Adrenal gland (tissue), 5 donors: Measurements from ENCODE around the gene SPPL2C.

Experiments used
- POLR2A ChIP-seq, 2 donors: fragments of 450-650 bp; IDR thresholded peaks; one replicate each; pipeline ENCODE4 v1.6.1; 2017; ENCODE audit warnings: antibody characterized with exemption in 2 of 2, mild to moderate bottlenecking in 2 of 2, moderate library complexity in 1 of 2
- TF ChIP-seq, protein P1 (sequence below), 6 experiments: fragments of 450-650 bp in 4 of 6; fragments of 200-600 bp in 2 of 6; sonication (generic) in 1 of 6; IDR thresholded peaks; 1 replicate in 5 of 6; 2 replicates in 1 of 6; pipeline versions ENCODE4 v1.5.1 to v1.8.0; 2016 to 2021; ENCODE audit warnings: antibody characterized with exemption in 6 of 6, mild to moderate bottlenecking in 2 of 6, moderate library complexity in 1 of 6
- donor health status: DM: no; HTN: no; CAD: no.

DNA sequence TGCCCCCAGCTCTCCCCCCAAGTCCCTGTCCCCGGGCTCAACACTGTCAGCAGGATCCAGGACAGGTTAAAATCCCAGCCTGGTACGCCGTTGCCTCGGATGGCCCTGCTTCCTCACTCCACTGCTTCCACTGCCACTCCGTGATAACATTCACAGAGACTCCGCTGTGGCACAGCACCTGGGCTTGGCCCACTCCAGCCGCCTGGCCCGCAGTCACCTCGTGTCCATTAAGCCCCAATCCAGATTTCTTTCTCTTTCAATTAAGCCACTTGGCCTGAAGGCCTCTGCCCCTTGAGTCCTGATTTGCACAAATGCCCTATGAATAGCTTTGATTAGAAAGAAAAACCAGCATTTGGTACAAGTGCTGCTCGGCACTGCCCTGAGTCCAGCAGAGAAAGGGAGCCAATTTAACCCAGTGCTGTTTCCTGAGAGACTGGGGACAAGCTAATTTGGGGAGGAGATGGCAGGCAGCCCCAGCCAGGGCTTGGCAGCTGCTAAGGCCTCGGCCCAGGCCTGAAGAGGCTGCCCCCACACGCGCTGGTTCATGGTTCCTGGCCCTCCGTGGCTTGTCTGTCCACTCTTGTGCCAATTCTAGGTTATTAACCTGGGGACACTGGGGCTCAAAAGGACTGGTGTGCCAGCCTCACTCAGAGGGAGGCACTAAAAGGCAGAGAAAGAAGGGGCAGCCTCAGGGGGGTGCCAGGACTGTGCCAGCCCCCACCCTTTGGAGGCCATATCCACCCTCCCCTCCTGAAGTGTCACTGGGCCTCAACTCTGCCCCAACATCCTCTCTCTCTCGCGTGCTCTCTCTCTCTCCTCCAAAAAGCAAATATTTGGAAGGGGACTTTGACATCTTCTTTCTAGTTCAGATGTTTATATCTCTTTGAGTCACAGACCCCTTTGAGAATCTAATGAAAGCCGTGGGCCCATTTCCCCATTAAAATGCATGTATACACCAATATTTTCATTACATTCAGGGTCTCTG lies 29.8 kb upstream of the SPPL2C start:
- TF ChIP-seq, protein P1, sequence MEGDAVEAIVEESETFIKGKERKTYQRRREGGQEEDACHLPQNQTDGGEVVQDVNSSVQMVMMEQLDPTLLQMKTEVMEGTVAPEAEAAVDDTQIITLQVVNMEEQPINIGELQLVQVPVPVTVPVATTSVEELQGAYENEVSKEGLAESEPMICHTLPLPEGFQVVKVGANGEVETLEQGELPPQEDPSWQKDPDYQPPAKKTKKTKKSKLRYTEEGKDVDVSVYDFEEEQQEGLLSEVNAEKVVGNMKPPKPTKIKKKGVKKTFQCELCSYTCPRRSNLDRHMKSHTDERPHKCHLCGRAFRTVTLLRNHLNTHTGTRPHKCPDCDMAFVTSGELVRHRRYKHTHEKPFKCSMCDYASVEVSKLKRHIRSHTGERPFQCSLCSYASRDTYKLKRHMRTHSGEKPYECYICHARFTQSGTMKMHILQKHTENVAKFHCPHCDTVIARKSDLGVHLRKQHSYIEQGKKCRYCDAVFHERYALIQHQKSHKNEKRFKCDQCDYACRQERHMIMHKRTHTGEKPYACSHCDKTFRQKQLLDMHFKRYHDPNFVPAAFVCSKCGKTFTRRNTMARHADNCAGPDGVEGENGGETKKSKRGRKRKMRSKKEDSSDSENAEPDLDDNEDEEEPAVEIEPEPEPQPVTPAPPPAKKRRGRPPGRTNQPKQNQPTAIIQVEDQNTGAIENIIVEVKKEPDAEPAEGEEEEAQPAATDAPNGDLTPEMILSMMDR (IDR thresholded peaks at IDR 0.05) = no peak
- no peak for TF ChIP-seq POLR2A (IDR thresholded peaks at IDR 0.05)
